ENCODE results near the gene SF3B5.

The SF3B5 gene

DNA sequence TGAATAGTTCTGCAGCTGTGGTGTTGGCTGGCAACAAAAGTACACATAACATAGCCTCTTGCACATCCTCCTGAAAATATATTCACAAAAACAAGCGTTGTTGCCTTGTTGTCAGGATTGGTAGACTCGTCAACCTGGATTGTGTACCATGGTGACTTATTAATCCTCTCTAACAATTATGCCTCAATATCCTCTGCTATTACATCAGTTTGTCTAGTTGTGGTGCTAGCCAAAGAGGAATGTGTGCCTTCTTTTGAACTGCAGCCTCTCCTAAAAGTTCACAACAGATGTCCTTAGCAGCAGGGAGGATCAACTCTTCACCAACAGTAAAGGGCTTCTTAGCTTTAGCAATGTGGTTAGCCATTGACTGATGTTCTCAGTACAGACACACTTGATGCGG, 3.6 kb upstream of the SF3B5 start:
- H3K9ac ChIP-seq (ENCODE audit: low read depth, low read length, poor library complexity, severe bottlenecking): no peak overlapping the region
- no peaks in the 10 kb centered on the region for H3K9me3 ChIP-seq (ENCODE audit: insufficient read depth, low read depth, low read length)
- H3K9me2 ChIP-seq (replicated peaks; ENCODE audit: low read depth, low read length): no peaks in the 10 kb centered on the region
- H3F3A ChIP-seq (ENCODE audit: low read depth): no peaks in the 10 kb centered on the region
- no peaks in the 10 kb centered on the region for H3K27me3 ChIP-seq (ENCODE audit: insufficient read depth, low read length, poor library complexity, severe bottlenecking)
- TF ChIP-seq EZH2phosphoT487 (IDR thresholded peaks at IDR 0.05; ENCODE audit: borderline replicate concordance) (no peak), CTCF (conservative IDR thresholded peaks at IDR 0.05; ENCODE audit: low read length) (no peak)
- H3K36me3 ChIP-seq (ENCODE audit: insufficient read depth, low read length): no peaks in the 10 kb centered on the region
- peaks cover 14% of the 10 kb centered on the region for H3K79me2 ChIP-seq (ENCODE audit: insufficient read depth, low read length)
- peaks cover 8% of the 10 kb centered on the region for H3K4me1 ChIP-seq (ENCODE audit: insufficient read depth, low read length, poor library complexity, severe bottlenecking)
- no peak overlapping the region for H3K4me3 ChIP-seq (ENCODE audit: low read length, poor library complexity, severe bottlenecking)
- peak overlapping the region; percentile 65 for H2AFZ ChIP-seq (ENCODE audit: low read length)
- no peak overlapping the region for H3K4me2 ChIP-seq (ENCODE audit: low read depth, low read length, poor library complexity, severe bottlenecking)
- peaks cover 11% of the 10 kb centered on the region for H4K20me1 ChIP-seq (ENCODE audit: insufficient read depth, low read length, poor library complexity, severe bottlenecking)

DNA sequence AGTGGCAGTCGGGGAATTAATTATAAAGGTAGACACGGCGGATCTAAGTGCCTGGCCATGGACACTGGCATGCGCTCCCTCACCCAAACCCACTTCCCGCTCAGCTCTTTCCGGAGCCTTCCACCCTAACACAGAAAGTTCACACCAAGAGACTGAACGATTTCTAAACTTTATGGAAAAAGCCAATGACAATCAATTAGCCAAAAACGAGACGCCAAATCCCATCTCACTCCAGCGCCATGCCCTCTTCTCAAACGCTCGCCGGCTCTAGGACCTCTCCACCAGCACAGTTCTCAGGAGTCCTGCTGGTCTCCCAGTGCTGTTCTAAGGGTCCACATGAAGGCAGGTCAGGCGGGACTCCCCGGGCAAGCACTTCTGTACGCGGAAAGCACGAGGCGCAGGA, 641 bp downstream of the SF3B5 start:
- Histone ChIP-seq H2AFZ (ENCODE audit: low read length) (peak overlapping the region; percentile 74; the same call in 1 of the 2 replicates), H3K9me3 (ENCODE audit: insufficient read depth, low read depth, low read length) (no peaks in the 10 kb centered on the region), H4K20me1 (ENCODE audit: insufficient read depth, low read length, poor library complexity, severe bottlenecking) (peaks cover 17% of the 10 kb centered on the region), H3K79me2 (ENCODE audit: insufficient read depth, low read length) (peaks cover 24% of the 10 kb centered on the region), H3F3A (ENCODE audit: low read depth) (no peaks in the 10 kb centered on the region), H3K9me2 (replicated peaks; ENCODE audit: low read depth, low read length) (no peaks in the 10 kb centered on the region), H3K36me3 (ENCODE audit: insufficient read depth, low read length) (no peaks in the 10 kb centered on the region), H3K4me1 (ENCODE audit: insufficient read depth, low read length, poor library complexity, severe bottlenecking) (peaks cover 20% of the 10 kb centered on the region), H3K4me2 (ENCODE audit: low read depth, low read length, poor library complexity, severe bottlenecking) (peak overlapping the region; percentile 85), H3K4me3 (ENCODE audit: low read length, poor library complexity, severe bottlenecking) (peak overlapping the region; percentile 88), H3K9ac (ENCODE audit: low read depth, low read length, poor library complexity, severe bottlenecking) (peak overlapping the region; percentile 77), H3K27me3 (ENCODE audit: insufficient read depth, low read length, poor library complexity, severe bottlenecking) (no peaks in the 10 kb centered on the region)
- TF ChIP-seq EZH2phosphoT487 (IDR thresholded peaks at IDR 0.05; ENCODE audit: borderline replicate concordance): no peak
- TF ChIP-seq CTCF (conservative IDR thresholded peaks at IDR 0.05; ENCODE audit: low read length): no peak

GRCh38 chr6:144093658-144094057, 1.7 kb downstream of the SF3B5 start:
- Histone ChIP-seq H3K4me1 (ENCODE audit: insufficient read depth, low read length, poor library complexity, severe bottlenecking) (peaks cover 20% of the 10 kb centered on the region), H3K4me3 (ENCODE audit: low read length, poor library complexity, severe bottlenecking) (peak overlapping the region; percentile 88), H3K9me2 (replicated peaks; ENCODE audit: low read depth, low read length) (no peaks in the 10 kb centered on the region), H3K9me3 (ENCODE audit: insufficient read depth, low read depth, low read length) (no peaks in the 10 kb centered on the region), H3K27me3 (ENCODE audit: insufficient read depth, low read length, poor library complexity, severe bottlenecking) (no peaks in the 10 kb centered on the region), H3K36me3 (ENCODE audit: insufficient read depth, low read length) (no peaks in the 10 kb centered on the region), H3K9ac (ENCODE audit: low read depth, low read length, poor library complexity, severe bottlenecking) (peak overlapping the region; percentile 77), H3K4me2 (ENCODE audit: low read depth, low read length, poor library complexity, severe bottlenecking) (peak overlapping the region; percentile 85), H3F3A (ENCODE audit: low read depth) (no peaks in the 10 kb centered on the region), H2AFZ (ENCODE audit: low read length) (no peak overlapping the region), H4K20me1 (ENCODE audit: insufficient read depth, low read length, poor library complexity, severe bottlenecking) (peaks cover 17% of the 10 kb centered on the region), H3K79me2 (ENCODE audit: insufficient read depth, low read length) (peaks cover 24% of the 10 kb centered on the region)
- no peak for TF ChIP-seq CTCF (conservative IDR thresholded peaks at IDR 0.05; ENCODE audit: low read length)
- no peak for TF ChIP-seq EZH2phosphoT487 (IDR thresholded peaks at IDR 0.05; ENCODE audit: borderline replicate concordance)
